Measurements from ENCODE around the gene PRICKLE4.

DNA sequence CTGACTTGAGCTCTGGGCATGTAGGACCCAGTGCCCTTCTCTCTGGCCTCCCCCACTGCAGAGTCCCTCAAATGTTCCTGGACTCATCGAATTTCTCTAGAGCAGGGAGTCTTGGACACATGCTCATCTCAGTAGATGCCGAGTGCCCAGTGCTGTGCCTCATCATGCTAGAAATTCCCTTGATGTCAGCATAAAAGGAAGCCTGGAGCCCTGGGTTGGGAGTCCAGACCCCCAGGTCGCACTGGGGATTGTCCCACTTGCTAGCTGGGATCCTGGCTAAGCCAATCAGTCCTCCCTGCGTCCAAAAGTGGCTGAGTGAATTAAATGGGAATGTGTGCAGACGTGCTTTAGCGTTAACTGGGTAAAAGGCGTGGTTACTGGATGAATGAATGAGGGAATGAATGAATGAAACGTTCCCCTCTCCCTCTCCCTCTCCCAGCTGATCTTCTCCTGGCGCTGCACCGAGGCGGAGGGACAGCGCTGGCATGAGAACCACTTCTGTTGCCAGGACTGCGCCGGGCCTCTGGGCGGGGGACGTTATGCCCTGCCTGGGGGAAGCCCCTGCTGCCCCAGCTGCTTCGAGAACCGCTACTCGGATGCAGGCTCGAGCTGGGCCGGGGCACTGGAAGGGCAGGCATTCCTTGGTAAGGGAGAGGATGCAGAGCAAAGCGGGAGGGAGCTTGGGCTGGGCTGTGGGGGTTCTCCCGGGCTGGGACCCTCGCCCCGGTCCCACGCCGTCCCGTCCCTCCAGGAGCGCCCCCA, 5.3 kb downstream of the PRICKLE4 start:
- TF ChIP-seq, protein P1, sequence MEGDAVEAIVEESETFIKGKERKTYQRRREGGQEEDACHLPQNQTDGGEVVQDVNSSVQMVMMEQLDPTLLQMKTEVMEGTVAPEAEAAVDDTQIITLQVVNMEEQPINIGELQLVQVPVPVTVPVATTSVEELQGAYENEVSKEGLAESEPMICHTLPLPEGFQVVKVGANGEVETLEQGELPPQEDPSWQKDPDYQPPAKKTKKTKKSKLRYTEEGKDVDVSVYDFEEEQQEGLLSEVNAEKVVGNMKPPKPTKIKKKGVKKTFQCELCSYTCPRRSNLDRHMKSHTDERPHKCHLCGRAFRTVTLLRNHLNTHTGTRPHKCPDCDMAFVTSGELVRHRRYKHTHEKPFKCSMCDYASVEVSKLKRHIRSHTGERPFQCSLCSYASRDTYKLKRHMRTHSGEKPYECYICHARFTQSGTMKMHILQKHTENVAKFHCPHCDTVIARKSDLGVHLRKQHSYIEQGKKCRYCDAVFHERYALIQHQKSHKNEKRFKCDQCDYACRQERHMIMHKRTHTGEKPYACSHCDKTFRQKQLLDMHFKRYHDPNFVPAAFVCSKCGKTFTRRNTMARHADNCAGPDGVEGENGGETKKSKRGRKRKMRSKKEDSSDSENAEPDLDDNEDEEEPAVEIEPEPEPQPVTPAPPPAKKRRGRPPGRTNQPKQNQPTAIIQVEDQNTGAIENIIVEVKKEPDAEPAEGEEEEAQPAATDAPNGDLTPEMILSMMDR (IDR thresholded peaks at IDR 0.05; ENCODE audit: low read depth, low read length): no peak
- TF ChIP-seq EZH2phosphoT487 (IDR thresholded peaks at IDR 0.05; ENCODE audit: low read depth): no peak

All from OCI-LY3 (cell line).